ENCODE measurements around the gene CCDC167.

- TF ChIP-seq REST (IDR thresholded peaks at IDR 0.05; ENCODE audit: borderline replicate concordance) (no peak), POLR2AphosphoS5 (IDR thresholded peaks at IDR 0.05) (no peak), EZH2 (IDR thresholded peaks at IDR 0.05; ENCODE audit: borderline replicate concordance, insufficient read depth, low read length, poor library complexity, severe bottlenecking) (no peak), EP300 (conservative IDR thresholded peaks at IDR 0.05; ENCODE audit: poor library complexity, severe bottlenecking) (no peak), MXI1 (conservative IDR thresholded peaks at IDR 0.05; ENCODE audit: poor library complexity, severe bottlenecking) (no peak), RAD21 (conservative IDR thresholded peaks at IDR 0.05) (no peak), TAF1 (IDR thresholded peaks at IDR 0.05; ENCODE audit: low read depth) (no peak)
- TF ChIP-seq, protein P1, sequence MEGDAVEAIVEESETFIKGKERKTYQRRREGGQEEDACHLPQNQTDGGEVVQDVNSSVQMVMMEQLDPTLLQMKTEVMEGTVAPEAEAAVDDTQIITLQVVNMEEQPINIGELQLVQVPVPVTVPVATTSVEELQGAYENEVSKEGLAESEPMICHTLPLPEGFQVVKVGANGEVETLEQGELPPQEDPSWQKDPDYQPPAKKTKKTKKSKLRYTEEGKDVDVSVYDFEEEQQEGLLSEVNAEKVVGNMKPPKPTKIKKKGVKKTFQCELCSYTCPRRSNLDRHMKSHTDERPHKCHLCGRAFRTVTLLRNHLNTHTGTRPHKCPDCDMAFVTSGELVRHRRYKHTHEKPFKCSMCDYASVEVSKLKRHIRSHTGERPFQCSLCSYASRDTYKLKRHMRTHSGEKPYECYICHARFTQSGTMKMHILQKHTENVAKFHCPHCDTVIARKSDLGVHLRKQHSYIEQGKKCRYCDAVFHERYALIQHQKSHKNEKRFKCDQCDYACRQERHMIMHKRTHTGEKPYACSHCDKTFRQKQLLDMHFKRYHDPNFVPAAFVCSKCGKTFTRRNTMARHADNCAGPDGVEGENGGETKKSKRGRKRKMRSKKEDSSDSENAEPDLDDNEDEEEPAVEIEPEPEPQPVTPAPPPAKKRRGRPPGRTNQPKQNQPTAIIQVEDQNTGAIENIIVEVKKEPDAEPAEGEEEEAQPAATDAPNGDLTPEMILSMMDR (IDR thresholded peaks at IDR 0.05; ENCODE audit: poor library complexity, severe bottlenecking): no peak
Observed at GRCh38 chr6:37477191-37477590, 22.5 kb downstream of the CCDC167 start.

All from neural cell (in vitro differentiated cells).